ENCODE data around the gene TNPO3.
"Not testable (repeated sequence)": the region's sequence is repeated elsewhere in the genome, so short reads cannot be mapped to it uniquely, and the experiment has no call there.

TNPO3 gene

GRCh38 chr7:128918016-128918665 is 136.8 kb downstream of the TNPO3 start:
- DNase-seq, result no peak

GRCh38 chr7:128917122-128917521 is 137.8 kb downstream of the TNPO3 start:
- DNase-seq, result no peak

- no peak for DNase-seq
These were observed 138.3 kb downstream of the TNPO3 start for GRCh38 chr7:128916643-128916915.

- DNase-seq, result no peak
These were observed 138.9 kb downstream of the TNPO3 start for GRCh38 chr7:128915841-128916642.

GRCh38 chr7:128915271-128915819 is 139.6 kb downstream of the TNPO3 start:
- no peak for DNase-seq

- DNase-seq, result no peak
These were observed 140.3 kb downstream of the TNPO3 start for GRCh38 chr7:128914566-128915151.

- no peak for DNase-seq
These were observed 140.9 kb downstream of the TNPO3 start for GRCh38 chr7:128913870-128914565.

GRCh38 chr7:128912709-128913495 is 142.0 kb downstream of the TNPO3 start:
- not testable (repeated sequence) for DNase-seq

GRCh38 chr7:128912281-128912680 is 142.6 kb downstream of the TNPO3 start:
- DNase-seq, result no peak

- peak; percentile 91 for DNase-seq
These were observed 143.4 kb downstream of the TNPO3 start for GRCh38 chr7:128911423-128912031.

- DNase-seq, result peak; percentile 88
These were observed 144.4 kb downstream of the TNPO3 start, which contains the start of gene KCP for GRCh38 chr7:128910569-128910945. KCP (minus strand) TSS chr7:128910709; CDS start chr7:128910676, 33 bp downstream.

- DNase-seq, result peak; percentile 94
These were observed 145.0 kb downstream of the TNPO3 start for GRCh38 chr7:128909625-128910568.

- peak; percentile 28 for DNase-seq
These were observed 145.9 kb downstream of the TNPO3 start for GRCh38 chr7:128908750-128909624.

GRCh38 chr7:128906766-128907559 is 147.9 kb downstream of the TNPO3 start:
- DNase-seq, result no peak

- DNase-seq, result no peak
These were observed 148.7 kb downstream of the TNPO3 start for GRCh38 chr7:128906001-128906765.

GRCh38 chr7:128904381-128905197 is 150.3 kb downstream of the TNPO3 start:
- peak; percentile 78 for DNase-seq

Measured in NCI-H82 (cell line).